Gastrocnemius medialis (tissue), 4 donors: Measurements from ENCODE around the gene NUP214. TPM values are rescaled to one million over a fixed set of nuclear protein-coding genes. Genes with fewer than 3 reads are reported as not detected.

Experiments
- ATAC-seq, 2 donors: fragments of 150-250 bp; one replicate each; pipeline ENCODE4 v1.9.1; 2016
- DNase-seq, 2 donors: peaks; one replicate each; pipeline ENCODE4 v3.0.0-alpha.2; 2019
- H3K27ac ChIP-seq, 4 donors: fragments of 200-600 bp; sonication (generic); 1 replicate in 1 of 4; 2 replicates in 3 of 4; pipeline ENCODE4 v1.5.1; 2016 to 2018; ENCODE audit warnings: mild to moderate bottlenecking in 2 of 4, moderate library complexity in 1 of 4
- H3K27me3 ChIP-seq, 3 donors: fragments of 200-600 bp; sonication (generic) in 2 of 3; 1 replicate in 1 of 3; 2 replicates in 2 of 3; pipeline versions ENCODE4 v1.5.1 to v1.6.0; 2016 to 2019; ENCODE audit warnings: mild to moderate bottlenecking in 1 of 3, moderate library complexity in 1 of 3
- H3K36me3 ChIP-seq, 2 donors: fragments of 200-600 bp; sonication (generic) in 1 of 2; one replicate each; pipeline ENCODE4 v1.5.1; 2017 to 2018
- H3K4me1 ChIP-seq, 2 donors: fragments of 200-600 bp; sonication (generic) in 1 of 2; one replicate each; pipeline ENCODE4 v1.5.1; 2016 to 2017; ENCODE audit warnings: mild to moderate bottlenecking in 2 of 2
- H3K4me3 ChIP-seq, 4 donors: fragments of 200-600 bp; sonication (generic) in 3 of 4; 1 replicate in 1 of 4; 2 replicates in 3 of 4; pipeline ENCODE4 v1.5.1; 2016 to 2019; ENCODE audit warnings: mild to moderate bottlenecking in 2 of 4
- H3K9me3 ChIP-seq, 3 donors: fragments of 200-600 bp; sonication (generic) in 2 of 3; 1 replicate in 1 of 3; 2 replicates in 2 of 3; pipeline ENCODE4 v1.5.1; 2016 to 2019
- CTCF ChIP-seq, 5 experiments: fragments of 450-650 bp in 3 of 5; fragments of 200-600 bp in 2 of 5; sonication (generic) in 2 of 5; IDR thresholded peaks in 4 of 5; conservative IDR thresholded peaks in 1 of 5; 1 replicate in 4 of 5; 2 replicates in 1 of 5; pipeline ENCODE4 v1.5.1; 2016 to 2019; ENCODE audit warnings: antibody characterized with exemption in 5 of 5, mild to moderate bottlenecking in 3 of 5, moderate library complexity in 3 of 5
- POLR2A ChIP-seq, 2 donors: fragments of 450-650 bp; IDR thresholded peaks; one replicate each; pipeline ENCODE4 v1.6.1; 2017; ENCODE audit warnings: antibody characterized with exemption in 2 of 2, mild to moderate bottlenecking in 2 of 2, moderate library complexity in 2 of 2
- in situ Hi-C, 4 donors: fragments of 200-750 bp; cut with MboI; loops; one replicate each; pipeline versions ENCODE4 v1.15.0 to v1.8.0; 2017; ENCODE audit warnings: low sequenced_read_pairs in 4 of 4
- intact Hi-C: fragments of 100-400 bp; cut with DNase I; formaldehyde crosslinking; loops from one replicate; pipeline ENCODE4 v1.15.1; 2023; ENCODE audit warnings: low total_unique reads
- total RNA-seq, 4 donors: library from RNA; depleted of rRNA; stranded (reverse); fragments of >200 nt; gene quantifications; one replicate each; pipeline versions ENCODE4 v1.1.0 to v1.2.3, GENCODE V29; 2016

Gene NUP214
- total RNA-seq, 4 donors from 2014 or later: 24.2 to 47.5 (median 29.9) TPM

DNA sequence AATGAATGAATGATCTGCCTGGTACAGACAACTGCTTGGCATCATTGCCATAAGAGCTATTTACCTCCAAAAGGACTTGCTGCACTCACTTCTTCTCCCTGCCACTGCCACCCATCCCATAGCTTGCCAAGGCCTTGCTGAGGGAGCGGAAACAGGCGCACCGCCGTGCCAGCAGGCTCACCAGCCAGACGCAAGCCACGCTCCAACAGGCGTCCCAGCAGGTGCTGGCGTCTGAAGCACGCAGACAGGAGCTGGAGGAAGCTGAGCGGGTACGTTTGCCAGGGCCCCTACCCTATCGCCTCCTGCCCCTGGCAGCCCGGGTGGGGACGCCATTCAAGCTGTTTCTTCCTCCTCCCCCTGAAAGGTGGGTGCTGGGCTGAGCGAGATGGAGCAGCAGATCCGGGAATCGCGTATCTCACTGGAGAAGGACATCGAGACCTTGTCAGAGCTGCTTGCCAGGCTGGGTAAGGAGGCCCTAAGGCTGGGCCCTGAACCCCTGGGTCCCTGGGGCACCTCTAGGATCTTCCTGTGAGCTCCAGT lies 38.0 kb upstream of the NUP214 start:
- no peak overlapping the region for H3K4me3 ChIP-seq
- H3K27me3 ChIP-seq: peaks cover 0 to 4% (median 0%) of the 10 kb centered on the region in 3 donors
- in situ Hi-C loops: no loop called here
- ATAC-seq (no peak), DNase-seq (no peak)
- no peaks in the 10 kb centered on the region for H3K9me3 ChIP-seq
- intact Hi-C loops: no loop called here
- H3K27ac ChIP-seq: no peak overlapping the region
- H3K4me1 ChIP-seq: no peaks in the 10 kb centered on the region
- no peak for TF ChIP-seq POLR2A (IDR thresholded peaks at IDR 0.05)
- no peak for TF ChIP-seq CTCF (IDR thresholded peaks at IDR 0.05 in 4 of 5, conservative IDR thresholded peaks at IDR 0.05 in 1 of 5)
- no peaks in the 10 kb centered on the region for H3K36me3 ChIP-seq

DNA sequence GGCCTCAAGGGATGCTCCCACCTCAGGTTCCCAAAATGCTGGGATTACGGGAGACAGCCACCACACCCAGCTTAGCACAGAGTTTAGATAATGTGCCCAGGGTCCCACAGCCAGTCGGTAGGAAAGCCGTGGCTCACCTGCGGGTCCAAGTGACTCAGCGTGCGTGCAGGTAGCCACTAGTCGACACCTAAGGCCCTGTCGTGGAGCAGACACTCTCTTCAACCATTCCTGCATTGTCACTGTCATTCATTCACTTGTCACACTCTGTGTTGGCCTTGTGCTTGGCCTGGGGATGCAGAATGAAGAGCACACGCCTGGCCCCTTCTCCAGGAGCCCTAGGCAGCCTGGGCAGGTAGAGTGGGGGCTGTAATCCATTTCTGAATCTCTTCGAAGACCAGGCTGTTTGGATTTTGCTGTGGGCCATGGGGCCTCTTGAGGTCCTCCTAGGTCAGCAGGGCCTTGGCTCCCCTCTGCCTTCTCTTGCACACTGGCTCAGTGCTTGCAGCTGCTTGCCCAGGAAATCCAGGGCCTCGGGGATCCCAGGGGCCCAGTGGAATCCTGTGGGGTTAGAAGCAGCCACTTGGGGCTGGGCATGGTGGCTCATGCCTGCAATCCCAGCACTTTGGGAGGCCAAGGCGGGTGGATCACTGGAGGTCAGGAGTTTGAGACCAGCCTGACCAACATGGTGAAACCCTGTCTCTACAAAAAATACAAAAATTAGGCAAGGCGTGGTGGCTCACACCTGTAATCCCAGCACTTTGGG lies 35.2 kb upstream of the NUP214 start:
- TF ChIP-seq CTCF (IDR thresholded peaks at IDR 0.05 in 4 of 5, conservative IDR thresholded peaks at IDR 0.05 in 1 of 5): no peak
- TF ChIP-seq POLR2A (IDR thresholded peaks at IDR 0.05): no peak
- no peak overlapping the region for H3K4me3 ChIP-seq
- intact Hi-C loops (no loop called here), in situ Hi-C loops (no loop called here)
- H3K27ac ChIP-seq: no peak overlapping the region
- no peaks in the 10 kb centered on the region for H3K4me1 ChIP-seq
- DNase-seq (no peak), ATAC-seq (no peak)
- H3K9me3 ChIP-seq: no peaks in the 10 kb centered on the region
- peaks cover 9 to 22% (median 19%) of the 10 kb centered on the region in 3 donors for H3K27me3 ChIP-seq
- H3K36me3 ChIP-seq: no peaks in the 10 kb centered on the region

DNA sequence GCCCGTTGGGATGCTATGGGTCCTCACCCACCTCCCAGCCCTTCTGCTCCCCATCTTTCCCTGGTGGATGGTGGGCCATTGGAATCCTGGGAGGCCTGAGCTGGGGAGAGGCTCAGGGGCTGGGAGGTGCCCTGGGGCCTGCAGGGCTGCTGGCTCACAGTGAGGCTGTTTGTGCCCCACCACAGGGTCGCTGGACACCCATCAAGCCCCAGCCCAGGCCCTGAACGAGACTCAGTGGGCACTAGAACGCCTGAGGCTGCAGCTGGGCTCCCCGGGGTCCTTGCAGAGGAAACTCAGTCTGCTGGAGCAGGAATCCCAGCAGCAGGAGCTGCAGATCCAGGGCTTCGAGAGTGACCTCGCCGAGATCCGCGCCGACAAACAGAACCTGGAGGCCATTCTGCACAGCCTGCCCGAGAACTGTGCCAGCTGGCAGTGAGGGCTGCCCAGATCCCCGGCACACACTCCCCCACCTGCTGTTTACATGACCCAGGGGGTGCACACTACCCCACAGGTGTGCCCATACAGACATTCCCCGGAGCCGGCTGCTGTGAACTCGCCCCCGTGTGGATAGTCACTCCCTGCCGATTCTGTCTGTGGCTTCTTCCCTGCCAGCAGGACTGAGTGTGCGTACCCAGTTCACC lies 33.9 kb upstream of the NUP214 start:
- in situ Hi-C loops (no loop called here), intact Hi-C loops (no loop called here)
- H3K4me3 ChIP-seq: no peak overlapping the region
- peaks cover 20 to 29% (median 22%) of the 10 kb centered on the region in 3 donors for H3K27me3 ChIP-seq
- ATAC-seq: no peak
- no peaks in the 10 kb centered on the region for H3K36me3 ChIP-seq
- TF ChIP-seq POLR2A (IDR thresholded peaks at IDR 0.05) (no peak), CTCF (IDR thresholded peaks at IDR 0.05 in 4 of 5, conservative IDR thresholded peaks at IDR 0.05 in 1 of 5) (no peak)
- no peak for DNase-seq
- H3K9me3 ChIP-seq: no peaks in the 10 kb centered on the region
- H3K27ac ChIP-seq: no peak overlapping the region
- H3K4me1 ChIP-seq: no peaks in the 10 kb centered on the region

DNA sequence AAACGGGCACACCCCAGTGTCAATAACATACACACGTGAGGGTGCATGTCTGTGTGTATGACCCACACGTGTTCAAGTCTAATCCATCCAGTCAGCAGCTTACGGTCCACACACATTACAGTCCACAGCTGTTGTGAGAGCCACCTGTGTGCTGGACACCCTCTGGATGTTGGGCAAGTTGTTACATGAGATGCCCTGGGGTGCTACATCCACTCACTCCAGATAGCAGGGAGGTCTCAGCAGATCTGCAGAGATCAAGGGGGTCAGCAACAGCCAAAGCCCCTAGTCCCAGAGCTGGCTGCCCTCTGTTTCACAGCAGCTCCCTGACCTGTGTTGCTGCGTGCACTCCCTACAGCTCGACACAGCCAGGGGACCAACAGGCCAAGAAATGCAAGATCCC lies 33.4 kb upstream of the NUP214 start:
- DNase-seq (no peak), ATAC-seq (no peak)
- in situ Hi-C loops: no loop called here
- H3K4me1 ChIP-seq: no peaks in the 10 kb centered on the region
- H3K27me3 ChIP-seq: peaks cover 22 to 34% (median 25%) of the 10 kb centered on the region in 3 donors
- H3K36me3 ChIP-seq: no peaks in the 10 kb centered on the region
- intact Hi-C loops: no loop called here
- no peaks in the 10 kb centered on the region for H3K9me3 ChIP-seq
- H3K27ac ChIP-seq: no peak overlapping the region
- no peak overlapping the region for H3K4me3 ChIP-seq
- TF ChIP-seq POLR2A (IDR thresholded peaks at IDR 0.05): no peak
- TF ChIP-seq CTCF (IDR thresholded peaks at IDR 0.05 in 4 of 5, conservative IDR thresholded peaks at IDR 0.05 in 1 of 5): no peak
